ENCODE measurements around the gene LEMD1.

DNA sequence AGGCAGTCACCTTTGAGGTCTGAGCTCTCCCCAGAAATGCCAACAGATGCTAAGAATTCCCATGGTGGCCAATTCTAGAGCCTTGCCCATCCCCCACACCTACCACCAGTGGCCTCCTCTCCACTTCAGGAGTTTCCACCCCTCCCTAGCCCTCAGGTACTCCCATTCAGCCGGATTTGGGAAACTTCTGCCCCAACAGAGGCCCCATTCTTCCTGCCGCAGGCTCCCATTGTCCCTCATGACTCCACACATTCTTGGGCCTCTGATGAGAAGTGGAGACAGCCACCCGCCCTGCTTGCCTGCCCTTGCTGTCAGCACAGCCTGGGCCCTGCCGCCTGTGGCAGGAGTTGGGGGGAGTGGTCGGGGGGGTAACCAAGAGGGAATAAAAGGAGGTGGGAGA, 29.3 kb upstream of the LEMD1 start:
- TF ChIP-seq, protein P1, sequence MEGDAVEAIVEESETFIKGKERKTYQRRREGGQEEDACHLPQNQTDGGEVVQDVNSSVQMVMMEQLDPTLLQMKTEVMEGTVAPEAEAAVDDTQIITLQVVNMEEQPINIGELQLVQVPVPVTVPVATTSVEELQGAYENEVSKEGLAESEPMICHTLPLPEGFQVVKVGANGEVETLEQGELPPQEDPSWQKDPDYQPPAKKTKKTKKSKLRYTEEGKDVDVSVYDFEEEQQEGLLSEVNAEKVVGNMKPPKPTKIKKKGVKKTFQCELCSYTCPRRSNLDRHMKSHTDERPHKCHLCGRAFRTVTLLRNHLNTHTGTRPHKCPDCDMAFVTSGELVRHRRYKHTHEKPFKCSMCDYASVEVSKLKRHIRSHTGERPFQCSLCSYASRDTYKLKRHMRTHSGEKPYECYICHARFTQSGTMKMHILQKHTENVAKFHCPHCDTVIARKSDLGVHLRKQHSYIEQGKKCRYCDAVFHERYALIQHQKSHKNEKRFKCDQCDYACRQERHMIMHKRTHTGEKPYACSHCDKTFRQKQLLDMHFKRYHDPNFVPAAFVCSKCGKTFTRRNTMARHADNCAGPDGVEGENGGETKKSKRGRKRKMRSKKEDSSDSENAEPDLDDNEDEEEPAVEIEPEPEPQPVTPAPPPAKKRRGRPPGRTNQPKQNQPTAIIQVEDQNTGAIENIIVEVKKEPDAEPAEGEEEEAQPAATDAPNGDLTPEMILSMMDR (conservative IDR thresholded peaks at IDR 0.05), result no peak
- no peak for TF ChIP-seq EZH2 (IDR thresholded peaks at IDR 0.05; ENCODE audit: low read depth)

All from PC-9 (cell line).